ENCODE measurements around the gene NACA2. TPM values are rescaled to one million over a fixed set of nuclear protein-coding genes. Genes with fewer than 3 reads are reported as not detected.
"Not testable (repeated sequence)": the region's sequence is repeated elsewhere in the genome, so short reads cannot be mapped to it uniquely, and the experiment has no call there.

NACA2 gene
- total and polyA plus RNA-seq, 4 donors, result 0.28 to 1.9 (median 1.2) TPM; not detected in 1

- no peak for DNase-seq (ENCODE audit: low read depth in 4 of 6, low spot score in 6 of 6)
- peaks cover 5% of the 10 kb centered on the region for H3K9me3 ChIP-seq (ENCODE audit: control insufficient read depth, insufficient read depth, low read length)
- H3K4me3 ChIP-seq (ENCODE audit: low read depth, low read length), result no peak overlapping the region
- H3K27me3 ChIP-seq (ENCODE audit: control insufficient read depth, insufficient read depth, low read length), result no peaks in the 10 kb centered on the region
- no CpG with 5 or more reads among the region's 1 CpG for WGBS (ENCODE audit: insufficient coverage)
- H3K27ac ChIP-seq (ENCODE audit: low read depth, low read length), result no peak overlapping the region
- H3K36me3 ChIP-seq (ENCODE audit: control insufficient read depth, insufficient read depth, low read length), result no peaks in the 10 kb centered on the region
- no peaks in the 10 kb centered on the region for H3K4me1 ChIP-seq (ENCODE audit: control insufficient read depth, insufficient read depth, low read length)
Measured at GRCh38 chr17:61571624-61572023, 19.4 kb downstream of the NACA2 start.

GRCh38 chr17:61570118-61570517, 20.9 kb downstream of the NACA2 start:
- Histone ChIP-seq H3K4me3 (ENCODE audit: low read depth, low read length) (no peak overlapping the region), H3K27me3 (ENCODE audit: control insufficient read depth, insufficient read depth, low read length) (no peaks in the 10 kb centered on the region), H3K9me3 (ENCODE audit: control insufficient read depth, insufficient read depth, low read length) (peaks cover 5% of the 10 kb centered on the region), H3K36me3 (ENCODE audit: control insufficient read depth, insufficient read depth, low read length) (no peaks in the 10 kb centered on the region), H3K4me1 (ENCODE audit: control insufficient read depth, insufficient read depth, low read length) (no peaks in the 10 kb centered on the region), H3K27ac (ENCODE audit: low read depth, low read length) (no peak overlapping the region)
- WGBS (ENCODE audit: insufficient coverage), result no CpG with 5 or more reads among the region's 1 CpG
- no peak for DNase-seq (ENCODE audit: low read depth in 4 of 6, low spot score in 6 of 6)

GRCh38 chr17:61569525-61569924, 21.5 kb downstream of the NACA2 start:
- not testable (repeated sequence) for H3K4me1 ChIP-seq (ENCODE audit: control insufficient read depth, insufficient read depth, low read length); H3K27me3 ChIP-seq (ENCODE audit: control insufficient read depth, insufficient read depth, low read length); H3K36me3 ChIP-seq (ENCODE audit: control insufficient read depth, insufficient read depth, low read length); DNase-seq (ENCODE audit: low read depth in 4 of 6, low spot score in 6 of 6); H3K27ac ChIP-seq (ENCODE audit: low read depth, low read length); H3K9me3 ChIP-seq (ENCODE audit: control insufficient read depth, insufficient read depth, low read length); H3K4me3 ChIP-seq (ENCODE audit: low read depth, low read length)
- WGBS (ENCODE audit: insufficient coverage), result 100% methylated on average over 2 of the region's 5 CpGs

GRCh38 chr17:61568219-61569072, 22.6 kb downstream of the NACA2 start:
- no peaks in the 10 kb centered on the region for H3K27me3 ChIP-seq (ENCODE audit: control insufficient read depth, insufficient read depth, low read length)
- WGBS (ENCODE audit: insufficient coverage), result 85% methylated on average over 9 of the region's 14 CpGs
- no peaks in the 10 kb centered on the region for H3K36me3 ChIP-seq (ENCODE audit: control insufficient read depth, insufficient read depth, low read length)
- H3K27ac ChIP-seq (ENCODE audit: low read depth, low read length), result no peak overlapping the region
- no peak overlapping the region for H3K4me3 ChIP-seq (ENCODE audit: low read depth, low read length)
- H3K4me1 ChIP-seq (ENCODE audit: control insufficient read depth, insufficient read depth, low read length), result no peaks in the 10 kb centered on the region
- peaks cover 5% of the 10 kb centered on the region for H3K9me3 ChIP-seq (ENCODE audit: control insufficient read depth, insufficient read depth, low read length)
- DNase-seq (ENCODE audit: low read depth in 4 of 6, low spot score in 6 of 6), result no peak

GRCh38 chr17:61567045-61567802, 23.8 kb downstream of the NACA2 start:
- Histone ChIP-seq H3K4me3 (ENCODE audit: low read depth, low read length) (no peak overlapping the region), H3K4me1 (ENCODE audit: control insufficient read depth, insufficient read depth, low read length) (no peaks in the 10 kb centered on the region), H3K27me3 (ENCODE audit: control insufficient read depth, insufficient read depth, low read length) (no peaks in the 10 kb centered on the region), H3K27ac (ENCODE audit: low read depth, low read length) (no peak overlapping the region), H3K9me3 (ENCODE audit: control insufficient read depth, insufficient read depth, low read length) (peaks cover 5% of the 10 kb centered on the region), H3K36me3 (ENCODE audit: control insufficient read depth, insufficient read depth, low read length) (no peaks in the 10 kb centered on the region)
- no peak for DNase-seq (ENCODE audit: low read depth in 4 of 6, low spot score in 6 of 6)
- WGBS (ENCODE audit: insufficient coverage), result 67% methylated on average over 1 of the region's 4 CpGs

GRCh38 chr17:61566448-61566847, 24.6 kb downstream of the NACA2 start:
- H3K9me3 ChIP-seq (ENCODE audit: control insufficient read depth, insufficient read depth, low read length); H3K4me3 ChIP-seq (ENCODE audit: low read depth, low read length); H3K27me3 ChIP-seq (ENCODE audit: control insufficient read depth, insufficient read depth, low read length); H3K27ac ChIP-seq (ENCODE audit: low read depth, low read length); H3K36me3 ChIP-seq (ENCODE audit: control insufficient read depth, insufficient read depth, low read length); H3K4me1 ChIP-seq (ENCODE audit: control insufficient read depth, insufficient read depth, low read length); DNase-seq (ENCODE audit: low read depth in 4 of 6, low spot score in 6 of 6): not testable (repeated sequence)
- no CpG with 5 or more reads among the region's 5 CpGs for WGBS (ENCODE audit: insufficient coverage)

GRCh38 chr17:61565850-61566249, 25.2 kb downstream of the NACA2 start:
- not testable (repeated sequence) for H3K27me3 ChIP-seq (ENCODE audit: control insufficient read depth, insufficient read depth, low read length); H3K4me1 ChIP-seq (ENCODE audit: control insufficient read depth, insufficient read depth, low read length); H3K9me3 ChIP-seq (ENCODE audit: control insufficient read depth, insufficient read depth, low read length); DNase-seq (ENCODE audit: low read depth in 4 of 6, low spot score in 6 of 6); H3K36me3 ChIP-seq (ENCODE audit: control insufficient read depth, insufficient read depth, low read length); H3K27ac ChIP-seq (ENCODE audit: low read depth, low read length); H3K4me3 ChIP-seq (ENCODE audit: low read depth, low read length)

GRCh38 chr17:61565213-61565612, 25.8 kb downstream of the NACA2 start:
- Histone ChIP-seq H3K4me3 (ENCODE audit: low read depth, low read length) (no peak overlapping the region), H3K36me3 (ENCODE audit: control insufficient read depth, insufficient read depth, low read length) (no peaks in the 10 kb centered on the region), H3K27ac (ENCODE audit: low read depth, low read length) (no peak overlapping the region), H3K9me3 (ENCODE audit: control insufficient read depth, insufficient read depth, low read length) (peaks cover 2% of the 10 kb centered on the region), H3K4me1 (ENCODE audit: control insufficient read depth, insufficient read depth, low read length) (no peaks in the 10 kb centered on the region), H3K27me3 (ENCODE audit: control insufficient read depth, insufficient read depth, low read length) (no peaks in the 10 kb centered on the region)
- 62% methylated on average over 2 of the region's 4 CpGs for WGBS (ENCODE audit: insufficient coverage)
- DNase-seq (ENCODE audit: low read depth in 4 of 6, low spot score in 6 of 6), result no peak

- Histone ChIP-seq H3K27me3 (ENCODE audit: control insufficient read depth, insufficient read depth, low read length) (no peaks in the 10 kb centered on the region), H3K4me3 (ENCODE audit: low read depth, low read length) (no peak overlapping the region), H3K36me3 (ENCODE audit: control insufficient read depth, insufficient read depth, low read length) (no peaks in the 10 kb centered on the region), H3K27ac (ENCODE audit: low read depth, low read length) (no peak overlapping the region), H3K9me3 (ENCODE audit: control insufficient read depth, insufficient read depth, low read length) (no peaks in the 10 kb centered on the region), H3K4me1 (ENCODE audit: control insufficient read depth, insufficient read depth, low read length) (no peaks in the 10 kb centered on the region)
- DNase-seq (ENCODE audit: low read depth in 4 of 6, low spot score in 6 of 6), result no peak
- WGBS (ENCODE audit: insufficient coverage), result no CpG with 5 or more reads among the region's 4 CpGs
Measured at GRCh38 chr17:61562287-61562686, 28.7 kb downstream of the NACA2 start.

- whole genome bisulfite sequencing (ENCODE audit: insufficient coverage), result 84% methylated on average over 2 of the region's 2 CpGs
- Histone ChIP-seq H3K27me3 (ENCODE audit: control insufficient read depth, insufficient read depth, low read length) (no peaks in the 10 kb centered on the region), H3K27ac (ENCODE audit: low read depth, low read length) (no peak overlapping the region), H3K36me3 (ENCODE audit: control insufficient read depth, insufficient read depth, low read length) (no peaks in the 10 kb centered on the region), H3K9me3 (ENCODE audit: control insufficient read depth, insufficient read depth, low read length) (no peaks in the 10 kb centered on the region), H3K4me1 (ENCODE audit: control insufficient read depth, insufficient read depth, low read length) (no peaks in the 10 kb centered on the region), H3K4me3 (ENCODE audit: low read depth, low read length) (no peak overlapping the region)
- no peak for DNase-seq (ENCODE audit: low read depth in 4 of 6, low spot score in 6 of 6)
Measured at GRCh38 chr17:61561354-61561753, 29.7 kb downstream of the NACA2 start.
